Liver (tissue), 9 donors: ENCODE results near the gene LMAN2. TPM values are rescaled to one million over a fixed set of nuclear protein-coding genes. Genes with fewer than 3 reads are reported as not detected.
A peak's percentile ranks its signal among the peaks of the same experiment; 100 is the strongest.

Source experiments
- DNase-seq: peaks from one replicate; pipeline ENCODE4 v3.0.0-alpha.2; 2017; ENCODE audit warnings: low spot score
- H3K27ac ChIP-seq, 2 donors: one replicate each; pipeline ENCODE4 v1.7.0; 2013; ENCODE audit warnings: inconsistent platforms in 2 of 2, low read length in 2 of 2, control low read depth in 1 of 2, low read depth in 1 of 2, mild to moderate bottlenecking in 1 of 2
- H3K27me3 ChIP-seq, 4 donors: one replicate each; pipeline versions ENCODE4 v1.6.1 to v1.7.0; 2013; ENCODE audit warnings: low read length in 3 of 4, inconsistent platforms in 1 of 4, mild to moderate bottlenecking in 1 of 4, moderate library complexity in 1 of 4; ENCODE audit not compliant: control insufficient read depth in 4 of 4, insufficient read depth in 4 of 4
- H3K36me3 ChIP-seq, 4 donors: one replicate each; pipeline versions ENCODE4 v1.6.1 to v1.7.0; 2013; ENCODE audit warnings: low read length in 3 of 4, mild to moderate bottlenecking in 3 of 4, low read depth in 1 of 4, moderate library complexity in 1 of 4; ENCODE audit not compliant: control insufficient read depth in 4 of 4, insufficient read depth in 3 of 4
- H3K4me1 ChIP-seq, 4 donors: one replicate each; pipeline versions ENCODE4 v1.6.1 to v1.7.0; 2013; ENCODE audit warnings: low read length in 3 of 4, mild to moderate bottlenecking in 3 of 4, moderate library complexity in 1 of 4; ENCODE audit not compliant: control insufficient read depth in 4 of 4, insufficient read depth in 4 of 4
- H3K4me3 ChIP-seq, 3 donors: one replicate each; pipeline versions ENCODE4 v1.6.1 to v1.7.0; 2013; ENCODE audit warnings: low read length in 3 of 3, control low read depth in 1 of 3, low read depth in 1 of 3, mild to moderate bottlenecking in 1 of 3
- H3K9ac ChIP-seq, 2 donors: one replicate each; pipeline ENCODE4 v1.7.0; 2013; ENCODE audit warnings: low read length in 2 of 2, mild to moderate bottlenecking in 2 of 2, moderate library complexity in 2 of 2, control low read depth in 1 of 2, low read depth in 1 of 2
- H3K9me3 ChIP-seq, 4 donors: one replicate each; pipeline versions ENCODE4 v1.6.1 to v1.7.0; 2013; ENCODE audit warnings: low read length in 3 of 4; ENCODE audit not compliant: control insufficient read depth in 4 of 4
- EGR1 ChIP-seq, 2 donors: IDR thresholded peaks; 2 replicates each; pipeline ENCODE4 v1.6.1; 2016 to 2018; ENCODE audit warnings: antibody characterized with exemption in 2 of 2, low read depth in 2 of 2
- FOXA1 ChIP-seq: IDR thresholded peaks from 2 replicates; pipeline ENCODE4 v1.6.1; 2016; ENCODE audit warnings: antibody characterized with exemption
- FOXA2 ChIP-seq: IDR thresholded peaks from 2 replicates; pipeline ENCODE4 v1.6.1; 2016; ENCODE audit warnings: antibody characterized with exemption
- GABPA ChIP-seq, 2 donors: IDR thresholded peaks in 1 of 2; conservative IDR thresholded peaks in 1 of 2; 2 replicates each; pipeline ENCODE4 v1.6.1; 2016; ENCODE audit warnings: antibody characterized with exemption in 2 of 2, mild to moderate bottlenecking in 1 of 2, moderate library complexity in 1 of 2
- HNF4A ChIP-seq, 2 donors: conservative IDR thresholded peaks; 2 replicates each; pipeline ENCODE4 v1.6.1; 2016; ENCODE audit warnings: antibody characterized with exemption in 2 of 2, mild to moderate bottlenecking in 2 of 2
- HNF4G ChIP-seq: IDR thresholded peaks from 2 replicates; pipeline ENCODE4 v1.6.1; 2016; ENCODE audit warnings: antibody characterized with exemption
- JUND ChIP-seq, 2 donors: IDR thresholded peaks; 2 replicates each; pipeline ENCODE4 v1.6.1; 2016; ENCODE audit warnings: antibody characterized with exemption in 2 of 2
- NR2F2 ChIP-seq: IDR thresholded peaks from 2 replicates; pipeline ENCODE4 v1.6.1; 2016; ENCODE audit warnings: antibody characterized with exemption
- RAD21 ChIP-seq, 2 donors: IDR thresholded peaks; 2 replicates each; pipeline ENCODE4 v1.6.1; 2016; ENCODE audit warnings: antibody characterized with exemption in 2 of 2, mild to moderate bottlenecking in 2 of 2
- RXRA ChIP-seq, 2 donors: IDR thresholded peaks; 2 replicates each; pipeline ENCODE4 v1.6.1; 2017 to 2018; ENCODE audit warnings: antibody characterized with exemption in 2 of 2, mild to moderate bottlenecking in 1 of 2
- SP1 ChIP-seq: IDR thresholded peaks from 2 replicates; pipeline ENCODE4 v1.6.1; 2018; ENCODE audit warnings: antibody characterized with exemption, mild to moderate bottlenecking
- TAF1 ChIP-seq: conservative IDR thresholded peaks from 2 replicates; pipeline ENCODE4 v1.6.1; 2016; ENCODE audit warnings: antibody characterized with exemption, mild to moderate bottlenecking
- YY1 ChIP-seq: IDR thresholded peaks from 2 replicates; pipeline ENCODE4 v1.6.1; 2016; ENCODE audit warnings: antibody characterized with exemption, mild to moderate bottlenecking
- WGBS: extraction: QIAGEN DNeasy Blood & Tissue Kit; methylation state at CpG from one replicate; pipeline ENCODE4 v1.1.7; 2013; 5-methylcytosine and 5-hydroxymethylcytosine counted together
- polyA plus RNA-seq, 2 donors: library from polyadenylated mRNA; stranded (reverse) in 1 of 2; unstranded in 1 of 2; fragments of 200-250 nt in 1 of 2; fragments of >200 nt in 1 of 2; fragmentation: Nextera tagmentation in 1 of 2; extraction: Ambion mirVana in 1 of 2; gene quantifications; one replicate each; pipeline versions ENCODE4 v1.2.1 to v1.2.3, GENCODE V29; 2013 to 2015
- total RNA-seq, 2 donors: library from RNA; depleted of rRNA; stranded (reverse); fragments of >200 nt; gene quantifications; one replicate each; pipeline ENCODE4 v1.2.3, GENCODE V29; 2014
- TF ChIP-seq, protein P1 (sequence below): IDR thresholded peaks from 2 replicates; pipeline ENCODE4 v1.6.1; 2016; ENCODE audit warnings: antibody characterized with exemption
- TF ChIP-seq, protein P2 (sequence below): fragments of 150-350 bp; IDR thresholded peaks from 2 replicates; pipeline ENCODE4 v1.5.1; 2017; ENCODE audit warnings: improper control_type of control experiment, low read depth, low read length; ENCODE audit not compliant: missing input control
- TF ChIP-seq, protein P3 (sequence below): IDR thresholded peaks from 2 replicates; pipeline ENCODE4 v1.6.1; 2016; ENCODE audit warnings: antibody characterized with exemption
- TF ChIP-seq, protein P4 (sequence below): IDR thresholded peaks from 2 replicates; pipeline ENCODE4 v1.6.1; 2016; ENCODE audit warnings: antibody characterized with exemption, mild to moderate bottlenecking
- TF ChIP-seq, protein P5 (sequence below): IDR thresholded peaks from 2 replicates; pipeline ENCODE4 v1.6.1; 2016; ENCODE audit warnings: antibody characterized with exemption
- donor health status: healthy.
- donor health status: healthy.
- donor health status: healthy.
- donor health status: healthy.
- donor health status: healthy.

Gene LMAN2
- total and polyA plus RNA-seq, 4 donors, result 243 to 478 (median 364) TPM

DNA sequence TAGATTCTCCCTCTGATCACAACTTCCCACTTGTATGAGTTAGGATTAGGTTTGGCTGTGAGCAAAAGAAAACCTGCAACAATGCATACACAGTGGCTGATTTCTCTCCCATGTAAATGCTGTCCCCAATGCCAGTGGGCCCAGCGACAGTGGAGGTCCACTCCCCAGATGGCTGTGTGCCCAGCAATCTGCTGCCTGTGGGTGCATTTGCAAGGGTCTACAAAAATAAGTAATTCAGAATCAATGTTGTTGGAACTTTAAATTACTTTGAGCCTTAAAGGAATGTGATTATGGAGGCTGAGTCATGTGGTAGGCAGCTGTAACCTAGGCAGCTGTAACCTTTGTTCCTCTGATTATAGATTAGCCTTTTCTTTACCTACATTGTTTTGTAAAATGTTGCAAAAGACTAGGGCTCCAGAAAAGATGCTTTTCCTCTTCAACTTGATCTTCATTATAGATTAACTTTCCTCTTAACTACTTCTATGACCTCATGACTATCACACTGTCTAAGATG, 25.5 kb downstream of the LMAN2 start:
- Histone ChIP-seq H3K36me3 (peaks cover 0 to 12% (median 8%) of the 10 kb centered on the region in 4 donors), H3K4me3 (no peak overlapping the region), H3K9ac (no peak overlapping the region), H3K9me3 (no peaks in the 10 kb centered on the region), H3K4me1 (peaks cover 3 to 9% (median 7%) of the 10 kb centered on the region in 4 donors), H3K27me3 (no peaks in the 10 kb centered on the region), H3K27ac (no peak overlapping the region)
- 62% methylated on average over 1 of the region's 1 CpG for WGBS
- peak in 1 of 2 donors; percentile 36 for TF ChIP-seq JUND (IDR thresholded peaks at IDR 0.05)
- peak; percentile 54 to 67 for TF ChIP-seq HNF4A (conservative IDR thresholded peaks at IDR 0.05)
- TF ChIP-seq, protein P1, sequence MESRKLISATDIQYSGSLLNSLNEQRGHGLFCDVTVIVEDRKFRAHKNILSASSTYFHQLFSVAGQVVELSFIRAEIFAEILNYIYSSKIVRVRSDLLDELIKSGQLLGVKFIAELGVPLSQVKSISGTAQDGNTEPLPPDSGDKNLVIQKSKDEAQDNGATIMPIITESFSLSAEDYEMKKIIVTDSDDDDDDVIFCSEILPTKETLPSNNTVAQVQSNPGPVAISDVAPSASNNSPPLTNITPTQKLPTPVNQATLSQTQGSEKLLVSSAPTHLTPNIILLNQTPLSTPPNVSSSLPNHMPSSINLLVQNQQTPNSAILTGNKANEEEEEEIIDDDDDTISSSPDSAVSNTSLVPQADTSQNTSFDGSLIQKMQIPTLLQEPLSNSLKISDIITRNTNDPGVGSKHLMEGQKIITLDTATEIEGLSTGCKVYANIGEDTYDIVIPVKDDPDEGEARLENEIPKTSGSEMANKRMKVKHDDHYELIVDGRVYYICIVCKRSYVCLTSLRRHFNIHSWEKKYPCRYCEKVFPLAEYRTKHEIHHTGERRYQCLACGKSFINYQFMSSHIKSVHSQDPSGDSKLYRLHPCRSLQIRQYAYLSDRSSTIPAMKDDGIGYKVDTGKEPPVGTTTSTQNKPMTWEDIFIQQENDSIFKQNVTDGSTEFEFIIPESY, result no peak
- TF ChIP-seq RXRA (IDR thresholded peaks at IDR 0.05), result peak in 1 of 2 donors; percentile 27
- no peak for TF ChIP-seq GABPA (IDR thresholded peaks at IDR 0.05 in 1 of 2, conservative IDR thresholded peaks at IDR 0.05 in 1 of 2)
- TF ChIP-seq, protein P2, sequence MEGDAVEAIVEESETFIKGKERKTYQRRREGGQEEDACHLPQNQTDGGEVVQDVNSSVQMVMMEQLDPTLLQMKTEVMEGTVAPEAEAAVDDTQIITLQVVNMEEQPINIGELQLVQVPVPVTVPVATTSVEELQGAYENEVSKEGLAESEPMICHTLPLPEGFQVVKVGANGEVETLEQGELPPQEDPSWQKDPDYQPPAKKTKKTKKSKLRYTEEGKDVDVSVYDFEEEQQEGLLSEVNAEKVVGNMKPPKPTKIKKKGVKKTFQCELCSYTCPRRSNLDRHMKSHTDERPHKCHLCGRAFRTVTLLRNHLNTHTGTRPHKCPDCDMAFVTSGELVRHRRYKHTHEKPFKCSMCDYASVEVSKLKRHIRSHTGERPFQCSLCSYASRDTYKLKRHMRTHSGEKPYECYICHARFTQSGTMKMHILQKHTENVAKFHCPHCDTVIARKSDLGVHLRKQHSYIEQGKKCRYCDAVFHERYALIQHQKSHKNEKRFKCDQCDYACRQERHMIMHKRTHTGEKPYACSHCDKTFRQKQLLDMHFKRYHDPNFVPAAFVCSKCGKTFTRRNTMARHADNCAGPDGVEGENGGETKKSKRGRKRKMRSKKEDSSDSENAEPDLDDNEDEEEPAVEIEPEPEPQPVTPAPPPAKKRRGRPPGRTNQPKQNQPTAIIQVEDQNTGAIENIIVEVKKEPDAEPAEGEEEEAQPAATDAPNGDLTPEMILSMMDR, result no peak
- peak; percentile 28 for TF ChIP-seq HNF4G
- peak; percentile 31 for TF ChIP-seq SP1
- TF ChIP-seq, protein P3, sequence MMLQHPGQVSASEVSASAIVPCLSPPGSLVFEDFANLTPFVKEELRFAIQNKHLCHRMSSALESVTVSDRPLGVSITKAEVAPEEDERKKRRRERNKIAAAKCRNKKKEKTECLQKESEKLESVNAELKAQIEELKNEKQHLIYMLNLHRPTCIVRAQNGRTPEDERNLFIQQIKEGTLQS, result no peak
- TF ChIP-seq YY1, result peak; percentile 42
- no peak for DNase-seq

DNA sequence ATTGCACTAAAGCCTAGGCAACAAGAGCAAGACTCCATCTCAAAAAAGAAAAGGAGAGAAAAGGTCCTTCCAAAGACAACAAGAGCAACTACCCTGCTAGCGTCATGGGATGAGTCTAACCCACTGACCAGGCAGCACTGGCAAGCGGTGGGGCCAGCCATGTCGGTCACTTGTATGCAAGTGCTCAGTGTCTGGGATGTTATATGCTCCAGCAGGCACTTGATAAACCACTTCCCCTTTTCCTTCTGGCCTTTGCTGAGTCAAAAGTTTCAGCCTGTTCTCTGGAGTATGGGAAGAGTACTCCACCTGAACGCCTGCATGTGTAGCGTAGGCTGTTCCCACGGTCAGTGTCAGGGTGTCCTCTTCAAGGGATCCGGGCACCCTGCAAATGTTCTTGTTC, 30.6 kb downstream of the LMAN2 start:
- Histone ChIP-seq H3K4me3 (no peak overlapping the region), H3K27me3 (no peaks in the 10 kb centered on the region), H3K36me3 (no peaks in the 10 kb centered on the region), H3K27ac (no peak overlapping the region), H3K9me3 (no peaks in the 10 kb centered on the region), H3K4me1 (peaks cover 4 to 9% (median 6%) of the 10 kb centered on the region in 4 donors), H3K9ac (no peak overlapping the region)
- TF ChIP-seq RAD21 (IDR thresholded peaks at IDR 0.05) (no peak), FOXA1 (no peak), NR2F2 (no peak), SP1 (no peak), YY1 (no peak), FOXA2 (no peak), HNF4G (no peak), HNF4A (conservative IDR thresholded peaks at IDR 0.05) (no peak), GABPA (IDR thresholded peaks at IDR 0.05 in 1 of 2, conservative IDR thresholded peaks at IDR 0.05 in 1 of 2) (no peak), JUND (IDR thresholded peaks at IDR 0.05) (no peak), TAF1 (no peak), EGR1 (IDR thresholded peaks at IDR 0.05; ENCODE audit: low read depth in 2 of 2) (no peak), RXRA (IDR thresholded peaks at IDR 0.05) (no peak)
- TF ChIP-seq, protein P4, sequence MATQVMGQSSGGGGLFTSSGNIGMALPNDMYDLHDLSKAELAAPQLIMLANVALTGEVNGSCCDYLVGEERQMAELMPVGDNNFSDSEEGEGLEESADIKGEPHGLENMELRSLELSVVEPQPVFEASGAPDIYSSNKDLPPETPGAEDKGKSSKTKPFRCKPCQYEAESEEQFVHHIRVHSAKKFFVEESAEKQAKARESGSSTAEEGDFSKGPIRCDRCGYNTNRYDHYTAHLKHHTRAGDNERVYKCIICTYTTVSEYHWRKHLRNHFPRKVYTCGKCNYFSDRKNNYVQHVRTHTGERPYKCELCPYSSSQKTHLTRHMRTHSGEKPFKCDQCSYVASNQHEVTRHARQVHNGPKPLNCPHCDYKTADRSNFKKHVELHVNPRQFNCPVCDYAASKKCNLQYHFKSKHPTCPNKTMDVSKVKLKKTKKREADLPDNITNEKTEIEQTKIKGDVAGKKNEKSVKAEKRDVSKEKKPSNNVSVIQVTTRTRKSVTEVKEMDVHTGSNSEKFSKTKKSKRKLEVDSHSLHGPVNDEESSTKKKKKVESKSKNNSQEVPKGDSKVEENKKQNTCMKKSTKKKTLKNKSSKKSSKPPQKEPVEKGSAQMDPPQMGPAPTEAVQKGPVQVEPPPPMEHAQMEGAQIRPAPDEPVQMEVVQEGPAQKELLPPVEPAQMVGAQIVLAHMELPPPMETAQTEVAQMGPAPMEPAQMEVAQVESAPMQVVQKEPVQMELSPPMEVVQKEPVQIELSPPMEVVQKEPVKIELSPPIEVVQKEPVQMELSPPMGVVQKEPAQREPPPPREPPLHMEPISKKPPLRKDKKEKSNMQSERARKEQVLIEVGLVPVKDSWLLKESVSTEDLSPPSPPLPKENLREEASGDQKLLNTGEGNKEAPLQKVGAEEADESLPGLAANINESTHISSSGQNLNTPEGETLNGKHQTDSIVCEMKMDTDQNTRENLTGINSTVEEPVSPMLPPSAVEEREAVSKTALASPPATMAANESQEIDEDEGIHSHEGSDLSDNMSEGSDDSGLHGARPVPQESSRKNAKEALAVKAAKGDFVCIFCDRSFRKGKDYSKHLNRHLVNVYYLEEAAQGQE, result no peak
- TF ChIP-seq, protein P1, result no peak
- TF ChIP-seq, protein P3, result no peak
- TF ChIP-seq, protein P2, result no peak
- TF ChIP-seq, protein P5, sequence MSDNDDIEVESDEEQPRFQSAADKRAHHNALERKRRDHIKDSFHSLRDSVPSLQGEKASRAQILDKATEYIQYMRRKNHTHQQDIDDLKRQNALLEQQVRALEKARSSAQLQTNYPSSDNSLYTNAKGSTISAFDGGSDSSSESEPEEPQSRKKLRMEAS, result no peak
- no peak for DNase-seq
- 83% methylated on average over 7 of the region's 7 CpGs for WGBS
